Stomach (tissue), 9 donors: ENCODE results near the gene CTSH. TPM values are rescaled to one million over a fixed set of nuclear protein-coding genes. Genes with fewer than 3 reads are reported as not detected.
"Not testable (repeated sequence)": the region's sequence is repeated elsewhere in the genome, so short reads cannot be mapped to it uniquely, and the experiment has no call there.

ENCODE experiments used
- DNase-seq, 2 donors: peaks; one replicate each; pipeline versions ENCODE4 v3.0.0 to v3.0.0-alpha.2; 2013 to 2019
- H3K27ac ChIP-seq, 5 donors: fragments of 200-600 bp in 4 of 5; sonication (generic) in 4 of 5; one replicate each; pipeline ENCODE4 v1.5.1; 2013 to 2019; ENCODE audit warnings: mild to moderate bottlenecking in 1 of 5, moderate library complexity in 1 of 5
- H3K27me3 ChIP-seq, 3 donors: fragments of 200-600 bp; sonication (generic); one replicate each; pipeline ENCODE4 v1.5.1; 2017 to 2019; ENCODE audit warnings: mixed run types in 1 of 3
- H3K36me3 ChIP-seq, 4 donors: fragments of 200-600 bp; sonication (generic); 1 replicate in 3 of 4; 2 replicates in 1 of 4; pipeline ENCODE4 v1.5.1; 2016 to 2019
- H3K4me1 ChIP-seq, 4 donors: fragments of 200-600 bp; sonication (generic); one replicate each; pipeline ENCODE4 v1.5.1; 2016 to 2019
- H3K4me3 ChIP-seq, 4 donors: fragments of 200-600 bp; sonication (generic) in 3 of 4; one replicate each; pipeline ENCODE4 v1.5.1; 2016 to 2019; ENCODE audit warnings: mild to moderate bottlenecking in 1 of 4
- H3K9me3 ChIP-seq, 4 donors: fragments of 200-600 bp; sonication (generic); one replicate each; pipeline ENCODE4 v1.5.1; 2016 to 2019
- EP300 ChIP-seq: sonication (generic); formaldehyde crosslinking; IDR thresholded peaks from one replicate; pipeline ENCODE4 v1.6.1; 2017; ENCODE audit warnings: antibody characterized with exemption
- POLR2A ChIP-seq, 4 donors: fragments of 450-650 bp; IDR thresholded peaks; one replicate each; pipeline ENCODE4 v1.6.1; 2016; ENCODE audit warnings: antibody characterized with exemption in 4 of 4, control low read depth in 2 of 4, mild to moderate bottlenecking in 1 of 4, moderate library complexity in 1 of 4
- POLR2AphosphoS5 ChIP-seq, 3 donors: sonication (generic); formaldehyde crosslinking; IDR thresholded peaks; one replicate each; pipeline ENCODE4 v1.6.1; 2016; ENCODE audit warnings: antibody characterized with exemption in 3 of 3
- WGBS, 5 donors: extraction: QIAGEN DNeasy Blood & Tissue Kit in 3 of 5; methylation state at CpG; one replicate each; pipeline versions ENCODE4 v1.1.5 to v1.1.7; 2013 to 2018; 5-methylcytosine and 5-hydroxymethylcytosine counted together
- intact Hi-C: fragments of 100-400 bp; cut with DNase I; formaldehyde crosslinking; loops from one replicate; pipeline ENCODE4 v1.15.1; 2023; ENCODE audit warnings: low total_unique reads
- polyA plus RNA-seq, 3 donors: library from polyadenylated mRNA; stranded (reverse); fragments of 200-250 nt; gene quantifications; one replicate each; pipeline ENCODE4 v1.2.3, GENCODE V29; 2013
- total RNA-seq, 5 donors: library from RNA; depleted of rRNA; stranded (reverse); fragments of >200 nt; gene quantifications; one replicate each; pipeline versions ENCODE4 v1.1.0 to v1.2.3, GENCODE V29; 2014 to 2016
- TF ChIP-seq, protein P1 (sequence below), 7 experiments: fragments of 450-650 bp in 4 of 7; fragments of 200-600 bp in 3 of 7; sonication (generic) in 3 of 7; IDR thresholded peaks; one replicate each; pipeline ENCODE4 v1.5.1; 2016 to 2019; ENCODE audit warnings: antibody characterized with exemption in 7 of 7, control low read depth in 2 of 7, mild to moderate bottlenecking in 1 of 7
- donor health status: healthy with polysubstance abuse.
- donor health status: Bipolar disorder and iron deficiency.
- donor health status: healthy.

The CTSH gene
- total and polyA plus RNA-seq, 8 donors: 79.3 to 386 (median 187) TPM

DNA sequence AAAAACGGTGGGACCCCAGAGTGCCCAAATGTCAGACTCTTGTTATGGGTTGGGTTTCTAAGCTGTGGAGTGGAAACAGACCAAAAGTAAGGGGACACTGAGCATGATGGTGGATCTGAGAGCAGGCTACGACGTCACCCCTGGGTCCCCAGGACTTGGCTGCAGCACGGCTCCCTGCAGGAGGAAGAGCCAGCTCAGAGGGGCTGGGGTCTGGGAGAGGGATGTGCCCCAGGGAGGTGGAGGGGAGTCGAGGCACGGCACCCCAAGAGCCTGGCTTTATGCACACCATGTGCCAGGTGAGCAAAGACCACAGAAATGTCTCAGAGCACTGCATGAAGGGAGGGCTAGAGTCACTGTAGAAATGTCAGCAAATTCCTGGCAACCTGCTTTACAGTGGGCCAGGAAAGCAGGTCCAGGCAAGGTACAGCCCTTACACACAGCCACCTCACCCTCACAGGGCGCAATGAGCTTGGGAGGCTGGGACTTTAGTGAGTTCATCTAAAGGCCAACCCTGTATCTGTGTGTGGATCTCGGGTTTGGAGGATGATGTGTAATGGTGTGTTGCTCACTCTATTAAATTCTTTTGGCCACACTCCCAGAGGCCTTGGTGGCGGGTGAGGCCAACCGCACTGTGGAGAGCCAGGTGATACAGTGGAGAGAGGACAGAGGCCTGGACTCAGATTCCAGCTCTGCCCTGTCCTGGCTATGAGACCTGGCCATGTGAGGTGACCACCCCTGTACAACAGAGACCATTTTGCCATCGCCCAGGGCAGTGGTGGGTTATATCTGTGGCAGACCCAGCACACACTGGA, 14.1 kb downstream of the CTSH start:
- 62 to 72% (median 69%) methylated on average over 11 of the region's 11 CpGs for WGBS, 5 donors
- H3K9me3 ChIP-seq: no peaks in the 10 kb centered on the region
- peak overlapping the region in 1 of 5 donors; percentile 14 for H3K27ac ChIP-seq
- TF ChIP-seq EP300 (no peak), POLR2AphosphoS5 (IDR thresholded peaks at IDR 0.05) (no peak), POLR2A (IDR thresholded peaks at IDR 0.05) (no peak)
- TF ChIP-seq, protein P1, sequence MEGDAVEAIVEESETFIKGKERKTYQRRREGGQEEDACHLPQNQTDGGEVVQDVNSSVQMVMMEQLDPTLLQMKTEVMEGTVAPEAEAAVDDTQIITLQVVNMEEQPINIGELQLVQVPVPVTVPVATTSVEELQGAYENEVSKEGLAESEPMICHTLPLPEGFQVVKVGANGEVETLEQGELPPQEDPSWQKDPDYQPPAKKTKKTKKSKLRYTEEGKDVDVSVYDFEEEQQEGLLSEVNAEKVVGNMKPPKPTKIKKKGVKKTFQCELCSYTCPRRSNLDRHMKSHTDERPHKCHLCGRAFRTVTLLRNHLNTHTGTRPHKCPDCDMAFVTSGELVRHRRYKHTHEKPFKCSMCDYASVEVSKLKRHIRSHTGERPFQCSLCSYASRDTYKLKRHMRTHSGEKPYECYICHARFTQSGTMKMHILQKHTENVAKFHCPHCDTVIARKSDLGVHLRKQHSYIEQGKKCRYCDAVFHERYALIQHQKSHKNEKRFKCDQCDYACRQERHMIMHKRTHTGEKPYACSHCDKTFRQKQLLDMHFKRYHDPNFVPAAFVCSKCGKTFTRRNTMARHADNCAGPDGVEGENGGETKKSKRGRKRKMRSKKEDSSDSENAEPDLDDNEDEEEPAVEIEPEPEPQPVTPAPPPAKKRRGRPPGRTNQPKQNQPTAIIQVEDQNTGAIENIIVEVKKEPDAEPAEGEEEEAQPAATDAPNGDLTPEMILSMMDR (IDR thresholded peaks at IDR 0.05): no peak
- DNase-seq: no peak
- peaks cover 9 to 95% (median 88%) of the 10 kb centered on the region in 4 donors for H3K36me3 ChIP-seq
- intact Hi-C loops: no loop called here
- H3K4me1 ChIP-seq: peaks cover 10 to 55% (median 20%) of the 10 kb centered on the region in 4 donors
- H3K4me3 ChIP-seq: no peak overlapping the region
- no peaks in the 10 kb centered on the region for H3K27me3 ChIP-seq

DNA sequence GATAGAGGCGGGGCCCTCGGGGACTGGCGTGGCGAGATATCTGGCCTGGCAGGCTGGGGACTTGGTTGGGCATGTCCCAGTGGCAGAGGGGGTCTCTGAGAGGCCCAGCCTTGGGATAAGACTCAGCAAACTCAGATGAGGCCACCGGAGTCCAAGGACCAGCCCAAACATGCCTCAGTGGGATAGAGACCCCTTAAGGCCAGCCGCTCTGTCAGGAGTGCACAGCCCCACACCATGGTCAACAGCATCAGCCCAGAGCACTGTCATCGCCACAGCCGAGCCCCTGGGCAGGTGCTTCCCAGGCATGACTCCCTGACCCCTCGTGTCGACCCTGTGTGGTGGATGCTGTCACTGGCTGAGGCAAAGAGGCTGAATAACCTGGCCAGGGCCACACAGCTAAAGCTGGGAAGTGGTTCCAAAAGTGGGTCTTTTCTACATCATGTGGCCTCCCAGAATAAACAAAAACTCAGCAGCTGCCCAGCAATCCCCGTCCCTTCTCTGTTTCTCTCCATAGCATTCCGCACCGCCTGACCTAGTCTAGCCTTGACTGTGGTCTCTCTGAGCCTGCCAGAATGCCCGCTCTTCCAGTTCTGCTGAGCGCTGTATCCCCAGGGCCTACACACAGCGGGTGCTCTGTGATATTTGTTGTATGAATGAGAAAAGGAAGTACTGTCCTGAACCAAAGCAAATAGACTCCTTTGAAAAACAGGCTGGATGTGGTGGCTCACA, 15.1 kb downstream of the CTSH start:
- DNase-seq: no peak
- TF ChIP-seq POLR2A (IDR thresholded peaks at IDR 0.05) (no peak), EP300 (no peak)
- TF ChIP-seq, protein P1 (IDR thresholded peaks at IDR 0.05): no peak
- Histone ChIP-seq H3K36me3 (peaks cover 18 to 95% (median 88%) of the 10 kb centered on the region in 4 donors), H3K27ac (no peak overlapping the region), H3K27me3 (no peaks in the 10 kb centered on the region), H3K9me3 (no peaks in the 10 kb centered on the region), H3K4me3 (no peak overlapping the region), H3K4me1 (peaks cover 10 to 50% (median 21%) of the 10 kb centered on the region in 4 donors)
- 85 to 91% (median 88%) methylated on average over 15 to 16 of the region's 16 CpGs for WGBS, 5 donors
- intact Hi-C loops: no loop called here

DNA sequence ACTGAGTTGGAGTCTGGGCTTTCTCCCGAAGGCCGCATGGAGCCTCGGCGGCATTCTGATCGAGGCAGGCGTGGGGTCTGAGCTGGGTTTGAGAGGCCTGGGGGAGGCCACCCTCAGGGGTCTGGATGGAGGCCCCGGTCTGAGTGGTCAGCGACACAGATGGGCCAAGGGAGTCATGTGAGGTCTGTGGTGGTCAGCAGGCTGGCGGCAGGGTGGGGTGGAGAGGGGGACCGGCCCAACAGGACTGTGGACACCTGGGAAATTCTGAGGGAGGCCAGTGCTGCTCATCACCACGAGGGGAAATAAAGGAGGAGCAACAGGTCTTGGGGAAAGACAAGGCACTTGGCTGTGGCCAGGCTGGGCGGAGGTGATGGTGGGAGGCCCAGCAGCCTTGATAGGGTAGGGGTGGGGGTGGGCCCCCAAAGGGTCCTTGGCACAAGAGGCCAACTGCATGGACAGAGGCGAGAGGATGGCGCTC, 16.2 kb downstream of the CTSH start:
- intact Hi-C loops: no loop called here
- Histone ChIP-seq H3K27me3 (no peaks in the 10 kb centered on the region), H3K4me3 (no peak overlapping the region), H3K36me3 (peaks cover 19 to 95% (median 88%) of the 10 kb centered on the region in 4 donors), H3K4me1 (peaks cover 2 to 40% (median 11%) of the 10 kb centered on the region in 4 donors), H3K27ac (no peak overlapping the region), H3K9me3 (no peaks in the 10 kb centered on the region)
- no peak for DNase-seq
- TF ChIP-seq, protein P1 (IDR thresholded peaks at IDR 0.05): no peak
- TF ChIP-seq POLR2A (IDR thresholded peaks at IDR 0.05) (no peak), POLR2AphosphoS5 (IDR thresholded peaks at IDR 0.05) (no peak), EP300 (no peak)
- WGBS, 5 donors: 87 to 97% (median 93%) methylated on average over 14 of the region's 14 CpGs

DNA sequence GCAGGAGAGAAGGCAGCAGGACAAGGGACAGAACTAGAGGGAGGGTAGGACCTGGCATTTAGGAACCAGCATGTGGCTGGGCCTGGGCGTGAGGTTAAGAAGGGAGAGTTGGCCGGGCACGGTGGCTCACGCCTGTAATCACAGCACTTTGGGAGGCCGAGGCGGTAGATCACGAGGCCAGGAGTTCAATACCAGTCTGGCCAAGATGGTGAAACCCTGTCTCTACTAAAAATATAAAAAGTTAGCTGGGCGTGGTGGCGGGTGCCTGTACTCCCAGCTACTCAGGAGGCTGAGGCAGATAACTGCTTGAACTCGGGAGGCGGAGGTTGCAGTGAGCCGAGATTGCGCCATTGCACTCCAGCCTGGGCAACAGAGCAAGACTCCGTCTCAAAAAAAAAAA, 16.7 kb downstream of the CTSH start:
- H3K27ac ChIP-seq, intact Hi-C loops: not testable (repeated sequence)
- H3K36me3 ChIP-seq: peaks cover 21 to 95% (median 88%) of the 10 kb centered on the region in 4 donors

More for the DNA sequence above, 16.7 kb downstream of the CTSH start:
- not testable (repeated sequence) for H3K27me3 ChIP-seq, DNase-seq, H3K4me3 ChIP-seq, H3K9me3 ChIP-seq
- 84 to 95% (median 92%) methylated on average over 13 to 14 of the region's 14 CpGs for WGBS, 5 donors
- H3K4me1 ChIP-seq: peaks cover 0 to 35% (median 7%) of the 10 kb centered on the region in 4 donors
